ENCODE data around the gene SDK2.

Gene SDK2

GRCh38 chr17:73394512-73395450 lies 249.5 kb downstream of the SDK2 start:
- no peaks in the 10 kb centered on the region for H3K4me1 ChIP-seq (ENCODE audit: control insufficient read depth, insufficient read depth, low read length)
- no peak overlapping the region for H3K4me3 ChIP-seq (ENCODE audit: low read depth, low read length)
- no peaks in the 10 kb centered on the region for H3K9me3 ChIP-seq (ENCODE audit: control insufficient read depth, insufficient read depth, low read length)
- H3K9ac ChIP-seq (ENCODE audit: low read depth, low read length): no peak overlapping the region
- peaks cover 4% of the 10 kb centered on the region for H3K36me3 ChIP-seq (ENCODE audit: control insufficient read depth, insufficient read depth, low read length)
- no peaks in the 10 kb centered on the region for H3K27me3 ChIP-seq (ENCODE audit: control insufficient read depth, insufficient read depth, low read length)

GRCh38 chr17:73393962-73394361 lies 250.3 kb downstream of the SDK2 start:
- no peaks in the 10 kb centered on the region for H3K27me3 ChIP-seq (ENCODE audit: control insufficient read depth, insufficient read depth, low read length)
- H3K4me3 ChIP-seq (ENCODE audit: low read depth, low read length): no peak overlapping the region
- no peak overlapping the region for H3K9ac ChIP-seq (ENCODE audit: low read depth, low read length)
- peaks cover 4% of the 10 kb centered on the region for H3K36me3 ChIP-seq (ENCODE audit: control insufficient read depth, insufficient read depth, low read length)
- no peaks in the 10 kb centered on the region for H3K4me1 ChIP-seq (ENCODE audit: control insufficient read depth, insufficient read depth, low read length)
- H3K9me3 ChIP-seq (ENCODE audit: control insufficient read depth, insufficient read depth, low read length): no peaks in the 10 kb centered on the region

- Histone ChIP-seq H3K4me3 (ENCODE audit: low read depth, low read length) (no peak overlapping the region), H3K27me3 (ENCODE audit: control insufficient read depth, insufficient read depth, low read length) (no peaks in the 10 kb centered on the region), H3K9me3 (ENCODE audit: control insufficient read depth, insufficient read depth, low read length) (no peaks in the 10 kb centered on the region), H3K4me1 (ENCODE audit: control insufficient read depth, insufficient read depth, low read length) (no peaks in the 10 kb centered on the region), H3K9ac (ENCODE audit: low read depth, low read length) (no peak overlapping the region), H3K36me3 (ENCODE audit: control insufficient read depth, insufficient read depth, low read length) (peaks cover 4% of the 10 kb centered on the region)
Observed at GRCh38 chr17:73393381-73393780, 250.9 kb downstream of the SDK2 start.

GRCh38 chr17:73391331-73392265 lies 252.6 kb downstream of the SDK2 start:
- Histone ChIP-seq H3K27me3 (ENCODE audit: control insufficient read depth, insufficient read depth, low read length) (no peaks in the 10 kb centered on the region), H3K9ac (ENCODE audit: low read depth, low read length) (no peak overlapping the region), H3K4me3 (ENCODE audit: low read depth, low read length) (no peak overlapping the region), H3K36me3 (ENCODE audit: control insufficient read depth, insufficient read depth, low read length) (peaks cover 4% of the 10 kb centered on the region), H3K4me1 (ENCODE audit: control insufficient read depth, insufficient read depth, low read length) (no peaks in the 10 kb centered on the region), H3K9me3 (ENCODE audit: control insufficient read depth, insufficient read depth, low read length) (no peaks in the 10 kb centered on the region)

GRCh38 chr17:73390851-73391250 lies 253.4 kb downstream of the SDK2 start:
- Histone ChIP-seq H3K36me3 (ENCODE audit: control insufficient read depth, insufficient read depth, low read length) (peaks cover 4% of the 10 kb centered on the region), H3K9ac (ENCODE audit: low read depth, low read length) (no peak overlapping the region), H3K4me1 (ENCODE audit: control insufficient read depth, insufficient read depth, low read length) (no peaks in the 10 kb centered on the region), H3K27me3 (ENCODE audit: control insufficient read depth, insufficient read depth, low read length) (no peaks in the 10 kb centered on the region), H3K9me3 (ENCODE audit: control insufficient read depth, insufficient read depth, low read length) (no peaks in the 10 kb centered on the region), H3K4me3 (ENCODE audit: low read depth, low read length) (no peak overlapping the region)

GRCh38 chr17:73390221-73390620 lies 254.0 kb downstream of the SDK2 start:
- Histone ChIP-seq H3K36me3 (ENCODE audit: control insufficient read depth, insufficient read depth, low read length) (peaks cover 10% of the 10 kb centered on the region), H3K27me3 (ENCODE audit: control insufficient read depth, insufficient read depth, low read length) (no peaks in the 10 kb centered on the region), H3K4me3 (ENCODE audit: low read depth, low read length) (no peak overlapping the region), H3K9ac (ENCODE audit: low read depth, low read length) (no peak overlapping the region), H3K9me3 (ENCODE audit: control insufficient read depth, insufficient read depth, low read length) (no peaks in the 10 kb centered on the region), H3K4me1 (ENCODE audit: control insufficient read depth, insufficient read depth, low read length) (no peaks in the 10 kb centered on the region)

GRCh38 chr17:73389411-73389810 lies 254.8 kb downstream of the SDK2 start:
- Histone ChIP-seq H3K27me3 (ENCODE audit: control insufficient read depth, insufficient read depth, low read length) (no peaks in the 10 kb centered on the region), H3K4me1 (ENCODE audit: control insufficient read depth, insufficient read depth, low read length) (no peaks in the 10 kb centered on the region), H3K4me3 (ENCODE audit: low read depth, low read length) (no peak overlapping the region), H3K9ac (ENCODE audit: low read depth, low read length) (no peak overlapping the region), H3K36me3 (ENCODE audit: control insufficient read depth, insufficient read depth, low read length) (peaks cover 10% of the 10 kb centered on the region), H3K9me3 (ENCODE audit: control insufficient read depth, insufficient read depth, low read length) (no peaks in the 10 kb centered on the region)

- H3K9me3 ChIP-seq (ENCODE audit: control insufficient read depth, insufficient read depth, low read length): no peaks in the 10 kb centered on the region
- no peak overlapping the region for H3K9ac ChIP-seq (ENCODE audit: low read depth, low read length)
- peaks cover 10% of the 10 kb centered on the region for H3K36me3 ChIP-seq (ENCODE audit: control insufficient read depth, insufficient read depth, low read length)
- H3K4me3 ChIP-seq (ENCODE audit: low read depth, low read length): no peak overlapping the region
- H3K27me3 ChIP-seq (ENCODE audit: control insufficient read depth, insufficient read depth, low read length): no peaks in the 10 kb centered on the region
- no peaks in the 10 kb centered on the region for H3K4me1 ChIP-seq (ENCODE audit: control insufficient read depth, insufficient read depth, low read length)
Observed at GRCh38 chr17:73388578-73388905, 255.7 kb downstream of the SDK2 start.

- Histone ChIP-seq H3K9me3 (ENCODE audit: control insufficient read depth, insufficient read depth, low read length) (no peaks in the 10 kb centered on the region), H3K9ac (ENCODE audit: low read depth, low read length) (peak overlapping the region; percentile 24), H3K4me1 (ENCODE audit: control insufficient read depth, insufficient read depth, low read length) (no peaks in the 10 kb centered on the region), H3K4me3 (ENCODE audit: low read depth, low read length) (no peak overlapping the region), H3K36me3 (ENCODE audit: control insufficient read depth, insufficient read depth, low read length) (peaks cover 10% of the 10 kb centered on the region), H3K27me3 (ENCODE audit: control insufficient read depth, insufficient read depth, low read length) (no peaks in the 10 kb centered on the region)
Observed at GRCh38 chr17:73387746-73388577, 256.3 kb downstream of the SDK2 start.

GRCh38 chr17:73386561-73386960 lies 257.7 kb downstream of the SDK2 start:
- Histone ChIP-seq H3K9ac (ENCODE audit: low read depth, low read length) (no peak overlapping the region), H3K4me1 (ENCODE audit: control insufficient read depth, insufficient read depth, low read length) (no peaks in the 10 kb centered on the region), H3K36me3 (ENCODE audit: control insufficient read depth, insufficient read depth, low read length) (peaks cover 10% of the 10 kb centered on the region), H3K9me3 (ENCODE audit: control insufficient read depth, insufficient read depth, low read length) (no peaks in the 10 kb centered on the region), H3K4me3 (ENCODE audit: low read depth, low read length) (no peak overlapping the region), H3K27me3 (ENCODE audit: control insufficient read depth, insufficient read depth, low read length) (no peaks in the 10 kb centered on the region)

GRCh38 chr17:73384926-73385325 lies 259.3 kb downstream of the SDK2 start:
- H3K9me3 ChIP-seq (ENCODE audit: control insufficient read depth, insufficient read depth, low read length): no peaks in the 10 kb centered on the region
- no peaks in the 10 kb centered on the region for H3K27me3 ChIP-seq (ENCODE audit: control insufficient read depth, insufficient read depth, low read length)
- H3K4me3 ChIP-seq (ENCODE audit: low read depth, low read length): no peak overlapping the region
- H3K36me3 ChIP-seq (ENCODE audit: control insufficient read depth, insufficient read depth, low read length): peaks cover 6% of the 10 kb centered on the region
- no peaks in the 10 kb centered on the region for H3K4me1 ChIP-seq (ENCODE audit: control insufficient read depth, insufficient read depth, low read length)
- no peak overlapping the region for H3K9ac ChIP-seq (ENCODE audit: low read depth, low read length)
